ENCODE measurements around the gene ZFAND3. TPM values are rescaled to one million over a fixed set of nuclear protein-coding genes. Genes with fewer than 3 reads are reported as not detected.

The ZFAND3 gene
- total and polyA plus RNA-seq, 10 of the 15 experiments (the other 5 are each of a cell fraction or from before 2014, with no cell fraction given) = 0.90 to 34.4 (median 16.3) TPM

DNA sequence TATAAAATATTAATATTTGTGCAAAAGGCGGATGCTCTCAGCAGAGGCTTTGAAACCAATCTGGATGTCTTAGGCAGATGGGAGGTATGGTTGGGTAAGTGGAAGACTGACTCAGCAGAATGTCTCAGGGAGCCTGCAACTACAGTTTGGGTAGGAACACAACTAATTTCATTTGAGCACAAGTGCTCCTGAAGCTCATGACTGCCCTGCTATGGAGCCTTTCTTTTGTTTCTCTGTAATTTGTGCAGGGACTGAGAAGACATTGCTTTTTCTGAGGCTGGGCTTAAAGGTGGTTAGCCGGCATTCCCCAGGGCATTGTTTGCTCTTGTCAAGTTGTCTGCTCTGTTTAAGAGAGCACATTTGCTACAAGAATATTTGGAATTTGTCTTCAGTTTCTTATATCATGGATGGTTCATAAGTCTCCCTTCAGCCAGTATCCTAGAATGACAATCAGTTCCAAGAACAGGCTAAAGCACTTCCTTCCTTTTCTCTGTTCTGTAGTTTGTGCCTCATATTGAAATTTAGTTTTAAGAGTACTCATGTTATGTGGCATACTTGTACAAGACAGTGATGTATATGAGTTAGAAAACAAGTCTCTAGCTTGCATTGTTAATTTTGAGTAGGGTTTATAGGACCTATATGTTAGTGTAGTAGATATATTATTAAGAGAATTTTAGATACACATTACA, 208.3 kb downstream of the ZFAND3 start:
- FAIRE-seq = no peak
- in situ Hi-C loops (cut with MboI) (no loop called here), intact Hi-C loops (cut with micrococcal nuclease; ENCODE audit: unreplicated experiment) (no loop called here)
- H3K27ac ChIP-seq (ENCODE audit: control insufficient read depth, insufficient read depth) = peak overlapping the region; percentile 8; the same call in 1 of the 2 replicates
- no peak overlapping the region for H3K4me3 ChIP-seq
- no peak for TF ChIP-seq TBL1XR1 (IDR thresholded peaks at IDR 0.05; ENCODE audit: low read depth, low read length)
- TF ChIP-seq SMARCA5 (IDR thresholded peaks at IDR 0.05) = no peak
- no peak for TF ChIP-seq NBN (IDR thresholded peaks at IDR 0.05)
- no peak for TF ChIP-seq ZSCAN29 (IDR thresholded peaks at IDR 0.05)
- TF ChIP-seq SPI1 (IDR thresholded peaks at IDR 0.05; ENCODE audit: borderline replicate concordance, insufficient read depth, low read depth, low read length) = 0 out of 2 replicates have a peak, but pooled peaks have one; percentile 15
- peak; percentile 44 for TF ChIP-seq MEF2B (IDR thresholded peaks at IDR 0.05; ENCODE audit: partially characterized antibody, poor library complexity, severe bottlenecking)
- 51% methylated on average over 2 of the region's 2 CpGs for WGBS (ENCODE audit: insufficient coverage, insufficient replicate concordance, low lambda C conversion rate, missing lambda C conversion rate)
- no peaks in the 10 kb centered on the region for H3K36me3 ChIP-seq (ENCODE audit: control insufficient read depth in 2 of 2, insufficient read depth in 2 of 2, low read length in 1 of 2)
- no TSS peak for BruUV-seq (replicated peaks)
- H3K4me1 ChIP-seq (ENCODE audit: control insufficient read depth, insufficient read depth, low read length) = peaks cover 4% of the 10 kb centered on the region; the same call in 1 of the 2 replicates
- H3K9ac ChIP-seq (ENCODE audit: control insufficient read depth, insufficient read depth, low read length) = no peak overlapping the region
- no peaks in the 10 kb centered on the region; the same call in 2 of the 3 replicates for H3K9me3 ChIP-seq (replicated peaks; ENCODE audit: control insufficient read depth, insufficient read depth, low read length)
- POLR2A ChIA-PET = interaction anchor here (0.6 to 1.1 kb wide), 3 partner anchors 45 to 528 kb away, joined by 3 to 4 read pairs (median 3); partner anchors contain the start of gene CCDC167
- peak; percentile 51 for ATAC-seq
- H3K79me2 ChIP-seq (ENCODE audit: control insufficient read depth, insufficient read depth, low read length) = peaks cover 8% of the 10 kb centered on the region
- no peak overlapping the region for H2AFZ ChIP-seq (ENCODE audit: control insufficient read depth, low read depth, low read length)
- H4K20me1 ChIP-seq (ENCODE audit: control insufficient read depth, insufficient read depth) = no peaks in the 10 kb centered on the region
- SMC1A ChIA-PET (ENCODE audit: uncharacterized antibody, unreplicated experiment) = interaction anchor here (0.9 to 1.5 kb wide), 3 partner anchors 10 to 466 kb away, joined by 3 to 5 read pairs (median 4); no protein-coding TSS in a partner anchor
- CTCF ChIA-PET = interaction anchor here (1.0 to 1.7 kb wide), 7 partner anchors 10 to 543 kb away, joined by 3 to 8 read pairs (median 4); no protein-coding TSS in a partner anchor
- H3K4me2 ChIP-seq (ENCODE audit: control insufficient read depth, insufficient read depth) = no peak overlapping the region
- DNase-seq (ENCODE audit: low read depth, low spot score) = no peak
- H3K27me3 ChIP-seq (replicated peaks in 1 of 2; ENCODE audit: control insufficient read depth in 2 of 2, insufficient read depth in 2 of 2, low read length in 1 of 2) = no peaks in the 10 kb centered on the region
- RAD21 ChIA-PET (ENCODE audit: unreplicated experiment) = interaction anchor here (0.6 to 2.8 kb wide), 5 partner anchors 10 to 466 kb away, joined by 3 to 10 read pairs (median 3); no protein-coding TSS in a partner anchor

DNA sequence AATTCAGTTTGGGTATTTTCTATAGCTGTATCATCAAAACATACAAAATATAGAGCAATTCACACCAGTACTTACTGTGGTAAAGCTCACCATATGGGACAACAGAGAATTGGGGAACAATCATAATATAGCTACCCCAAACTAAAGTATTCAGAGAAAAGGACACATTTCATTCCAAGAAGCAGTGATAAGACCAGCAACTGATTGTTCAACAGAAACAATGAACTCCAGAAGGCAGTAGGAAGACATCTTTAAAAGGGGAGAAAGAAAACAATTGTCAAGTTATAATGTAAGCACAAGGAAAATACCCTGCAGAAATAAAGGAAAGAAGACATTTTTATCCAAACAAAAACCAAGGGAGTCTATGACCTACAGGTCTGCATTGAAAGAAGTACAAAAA, 210.9 kb downstream of the ZFAND3 start:
- BruUV-seq (replicated peaks) = no TSS peak
- POLR2A ChIA-PET = no interaction called here
- no peaks in the 10 kb centered on the region; the same call in 2 of the 3 replicates for H3K9me3 ChIP-seq (replicated peaks; ENCODE audit: control insufficient read depth, insufficient read depth, low read length)
- H2AFZ ChIP-seq (ENCODE audit: control insufficient read depth, low read depth, low read length) = no peak overlapping the region
- peaks cover 19% of the 10 kb centered on the region for H3K79me2 ChIP-seq (ENCODE audit: control insufficient read depth, insufficient read depth, low read length)
- no peaks in the 10 kb centered on the region for H3K36me3 ChIP-seq (ENCODE audit: control insufficient read depth in 2 of 2, insufficient read depth in 2 of 2, low read length in 1 of 2)
- FAIRE-seq (no peak), DNase-seq (ENCODE audit: low read depth, low spot score) (no peak), ATAC-seq (no peak)
- no peaks in the 10 kb centered on the region for H3K27me3 ChIP-seq (replicated peaks in 1 of 2; ENCODE audit: control insufficient read depth in 2 of 2, insufficient read depth in 2 of 2, low read length in 1 of 2)
- H3K4me1 ChIP-seq (ENCODE audit: control insufficient read depth, insufficient read depth, low read length) = peaks cover 16% of the 10 kb centered on the region; the same call in 1 of the 2 replicates
- intact Hi-C loops (cut with micrococcal nuclease; ENCODE audit: unreplicated experiment) = loop anchor here (5.0 to 10.0 kb wide), 2 partner anchors 542 to 644 kb away; no protein-coding TSS in a partner anchor
- no peak overlapping the region for H3K4me2 ChIP-seq (ENCODE audit: control insufficient read depth, insufficient read depth)
- no peak overlapping the region for H3K4me3 ChIP-seq
- no peak overlapping the region for H3K9ac ChIP-seq (ENCODE audit: control insufficient read depth, insufficient read depth, low read length)
- CTCF ChIA-PET = interaction anchor here (0.9 kb wide), 1 partner anchor 8 kb away, joined by 3 read pairs; no protein-coding TSS in a partner anchor
- no peak overlapping the region for H3K27ac ChIP-seq (ENCODE audit: control insufficient read depth, insufficient read depth)
- RAD21 ChIA-PET (ENCODE audit: unreplicated experiment) = interaction anchor here (2.8 kb wide), 1 partner anchor 463 kb away, joined by 10 read pairs; no protein-coding TSS in a partner anchor
- H4K20me1 ChIP-seq (ENCODE audit: control insufficient read depth, insufficient read depth) = no peaks in the 10 kb centered on the region
- SMC1A ChIA-PET (ENCODE audit: uncharacterized antibody, unreplicated experiment) = no interaction called here
- in situ Hi-C loops (cut with MboI) = loop anchor here (5.0 kb wide), 1 partner anchor 457 kb away; no protein-coding TSS in a partner anchor
- TF ChIP-seq RB1 (IDR thresholded peaks at IDR 0.05; ENCODE audit: borderline replicate concordance) = no peak
- no peak for TF ChIP-seq MAX (IDR thresholded peaks at IDR 0.05; ENCODE audit: low read depth, low read length)
- no peak for TF ChIP-seq ETV6 (conservative IDR thresholded peaks at IDR 0.05 in 1 of 2, IDR thresholded peaks at IDR 0.05 in 1 of 2; ENCODE audit: borderline replicate concordance in 1 of 2, low read depth in 1 of 2)
- no peak for TF ChIP-seq EED (IDR thresholded peaks at IDR 0.05; ENCODE audit: low read depth)
- no peak for TF ChIP-seq SMAD1 (IDR thresholded peaks at IDR 0.05; ENCODE audit: low read depth, partially characterized antibody)
- no peak for TF ChIP-seq MEF2B (IDR thresholded peaks at IDR 0.05; ENCODE audit: partially characterized antibody, poor library complexity, severe bottlenecking)
- TF ChIP-seq ZBED1 (IDR thresholded peaks at IDR 0.05; ENCODE audit: borderline replicate concordance) = no peak
- TF ChIP-seq HCFC1 (IDR thresholded peaks at IDR 0.05; ENCODE audit: low read length) = no peak
- TF ChIP-seq, protein P1, sequence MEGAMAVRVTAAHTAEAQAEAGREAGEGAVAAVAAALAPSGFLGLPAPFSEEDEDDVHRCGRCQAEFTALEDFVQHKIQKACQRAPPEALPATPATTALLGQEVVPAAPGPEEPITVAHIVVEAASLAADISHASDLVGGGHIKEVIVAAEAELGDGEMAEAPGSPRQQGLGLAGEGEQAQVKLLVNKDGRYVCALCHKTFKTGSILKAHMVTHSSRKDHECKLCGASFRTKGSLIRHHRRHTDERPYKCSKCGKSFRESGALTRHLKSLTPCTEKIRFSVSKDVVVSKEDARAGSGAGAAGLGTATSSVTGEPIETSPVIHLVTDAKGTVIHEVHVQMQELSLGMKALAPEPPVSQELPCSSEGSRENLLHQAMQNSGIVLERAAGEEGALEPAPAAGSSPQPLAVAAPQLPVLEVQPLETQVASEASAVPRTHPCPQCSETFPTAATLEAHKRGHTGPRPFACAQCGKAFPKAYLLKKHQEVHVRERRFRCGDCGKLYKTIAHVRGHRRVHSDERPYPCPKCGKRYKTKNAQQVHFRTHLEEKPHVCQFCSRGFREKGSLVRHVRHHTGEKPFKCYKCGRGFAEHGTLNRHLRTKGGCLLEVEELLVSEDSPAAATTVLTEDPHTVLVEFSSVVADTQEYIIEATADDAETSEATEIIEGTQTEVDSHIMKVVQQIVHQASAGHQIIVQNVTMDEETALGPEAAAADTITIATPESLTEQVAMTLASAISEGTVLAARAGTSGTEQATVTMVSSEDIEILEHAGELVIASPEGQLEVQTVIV (IDR thresholded peaks at IDR 0.05; ENCODE audit: borderline replicate concordance, partially characterized antibody) = no peak
